HepG2 (cell line): Measurements from ENCODE around the gene DYNLT2B. TPM values are rescaled to one million over a fixed set of nuclear protein-coding genes. Genes with fewer than 3 reads are reported as not detected.

ENCODE experiments used
- ARID2 ChIP-seq: sonication (generic); formaldehyde crosslinking; IDR thresholded peaks from 2 replicates; pipeline ENCODE4 v1.8.1; 2022; ENCODE audit warnings: mild to moderate bottlenecking, missing genetic modification reagents, borderline replicate concordance
- BCL3 ChIP-seq: sonication (generic); formaldehyde crosslinking; IDR thresholded peaks from 2 replicates; pipeline ENCODE4 v1.5.1; 2020; ENCODE audit warnings: mild to moderate bottlenecking, missing genetic modification reagents, moderate library complexity
- ELF4 ChIP-seq: sonication (generic); formaldehyde crosslinking; IDR thresholded peaks from 2 replicates; pipeline ENCODE4 v1.5.0; 2020; ENCODE audit warnings: missing genetic modification reagents, mild to moderate bottlenecking, moderate library complexity, borderline replicate concordance
- NCOA2 ChIP-seq: sonication (generic); formaldehyde crosslinking; IDR thresholded peaks from 2 replicates; pipeline ENCODE4 v1.8.0; 2022; ENCODE audit warnings: inconsistent platforms
- RARG ChIP-seq: sonication (generic); formaldehyde crosslinking; IDR thresholded peaks from 2 replicates; pipeline ENCODE4 v1.4.0; 2020; ENCODE audit warnings: low read depth, mild to moderate bottlenecking, missing genetic modification reagents
- ZBTB3 ChIP-seq: sonication (generic); formaldehyde crosslinking; IDR thresholded peaks from 2 replicates; pipeline ENCODE4 v1.4.0; 2020; ENCODE audit warnings: low read depth, mild to moderate bottlenecking, moderate library complexity, missing genetic modification reagents, borderline replicate concordance
- ZNF276 ChIP-seq: sonication (generic); formaldehyde crosslinking; IDR thresholded peaks from 2 replicates; pipeline ENCODE4 v1.4.0; 2020; ENCODE audit warnings: mild to moderate bottlenecking, low read depth, missing genetic modification reagents
- ZNF317 ChIP-seq: sonication (generic); formaldehyde crosslinking; IDR thresholded peaks from 2 replicates; pipeline ENCODE4 v1.5.0; 2020; ENCODE audit warnings: mild to moderate bottlenecking, missing genetic modification reagents
- ZNF552 ChIP-seq: sonication (generic); formaldehyde crosslinking; IDR thresholded peaks from 2 replicates; pipeline ENCODE4 v1.9.0; 2022; ENCODE audit warnings: missing genetic modification reagents, mild to moderate bottlenecking, borderline replicate concordance
- polyA plus RNA-seq, 8 experiments: library from polyadenylated mRNA; depleted of rRNA in 3 of 8; stranded (reverse) in 7 of 8; unstranded in 1 of 8; fragments of >200 nt; fragmentation: Illumina TruSeq in 4 of 8; extraction: Trizol in 4 of 8; gene quantifications; 2 replicates each; pipeline versions ENCODE4 v1.2.1 to v1.2.3, GENCODE V29; 2011 to 2016; ENCODE audit warnings: low read depth in 4 of 8, missing spikeins in 1 of 8, mixed read lengths in 1 of 8; ENCODE audit not compliant: insufficient read depth in 1 of 8
- total RNA-seq, 5 experiments: library from RNA; depleted of rRNA; stranded (reverse); fragments of >200 nt; fragmentation: Illumina TruSeq; extraction: Trizol; gene quantifications; 2 replicates each; pipeline ENCODE4 v1.2.3, GENCODE V29; 2016; ENCODE audit warnings: low read depth in 1 of 5
- TF ChIP-seq, protein P1 (sequence below): IDR thresholded peaks from 2 replicates; pipeline ENCODE4 v1.4.0; 2020; ENCODE audit warnings: mild to moderate bottlenecking, missing genetic modification reagents
- TF ChIP-seq, protein P2 (sequence below): sonication (generic); formaldehyde crosslinking; IDR thresholded peaks from 2 replicates; pipeline ENCODE4 v1.4.0; 2020; ENCODE audit warnings: missing genetic modification reagents
- TF ChIP-seq, protein P3 (sequence below): sonication (generic); formaldehyde crosslinking; IDR thresholded peaks from 2 replicates; pipeline ENCODE4 v1.4.0; 2020; ENCODE audit warnings: missing genetic modification reagents

DYNLT2B gene
- total and polyA plus RNA-seq, 2 of the 13 experiments (the other 11 are each of a cell fraction or from before 2014, with no cell fraction given), result 4.0 to 7.0 TPM

DNA sequence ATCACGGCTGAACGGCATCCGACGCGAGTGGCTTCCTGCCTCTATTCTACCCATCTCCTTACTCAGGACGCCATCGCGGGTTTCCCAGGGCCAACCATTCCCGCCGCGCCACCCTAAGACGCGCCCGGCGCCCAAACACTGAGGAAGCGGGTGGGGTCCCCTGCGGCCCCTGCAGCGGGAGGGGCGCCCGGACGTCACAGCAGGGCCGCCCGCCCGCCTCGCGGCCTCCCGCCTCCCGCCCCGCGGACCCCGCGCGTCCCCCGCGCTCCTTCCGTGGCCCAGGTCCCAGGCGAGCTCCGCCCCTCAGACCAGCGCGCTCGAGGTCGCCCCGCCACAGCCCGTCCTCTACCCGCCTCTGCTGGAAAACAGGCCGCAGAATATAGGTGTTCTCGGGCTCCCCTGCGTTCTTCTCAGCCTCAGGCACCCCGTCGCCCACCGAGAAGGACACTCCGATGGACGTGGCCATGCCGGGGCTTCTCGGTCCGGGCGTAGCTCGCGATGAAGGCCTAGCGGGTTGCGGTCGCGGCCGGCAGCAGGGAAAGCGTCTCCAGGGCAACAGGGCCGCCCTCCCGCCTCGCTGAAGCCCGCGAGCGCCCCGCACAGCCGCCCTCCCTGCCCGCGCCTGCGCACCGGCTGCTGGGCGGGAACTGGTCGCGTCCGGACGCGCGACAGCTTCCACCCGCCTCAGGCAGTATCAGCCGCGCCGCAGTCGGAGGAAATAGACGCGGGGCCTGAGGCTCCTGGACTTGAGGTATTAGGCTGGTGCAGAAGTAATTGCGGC is at the start of gene DYNLT2B (continued):
- TF ChIP-seq RARG (CRISPR knock-in tag) (no peak), ELF4 (CRISPR knock-in tag) (no peak), BCL3 (CRISPR knock-in tag) (peak; percentile 50; the same call in 1 of the 2 replicates), ARID2 (no peak), ZNF276 (CRISPR knock-in tag) (peak; percentile 84; the same call in 1 of the 2 replicates), ZNF552 (CRISPR knock-in tag) (peak; percentile 52; the same call in 1 of the 2 replicates), NCOA2 (CRISPR knock-in tag) (no peak; the same call in 1 of the 2 replicates), ZNF317 (CRISPR knock-in tag) (no peak), ZBTB3 (CRISPR knock-in tag) (0 out of 2 replicates have a peak, but pooled peaks have one; percentile 25)
- TF ChIP-seq, protein P1, sequence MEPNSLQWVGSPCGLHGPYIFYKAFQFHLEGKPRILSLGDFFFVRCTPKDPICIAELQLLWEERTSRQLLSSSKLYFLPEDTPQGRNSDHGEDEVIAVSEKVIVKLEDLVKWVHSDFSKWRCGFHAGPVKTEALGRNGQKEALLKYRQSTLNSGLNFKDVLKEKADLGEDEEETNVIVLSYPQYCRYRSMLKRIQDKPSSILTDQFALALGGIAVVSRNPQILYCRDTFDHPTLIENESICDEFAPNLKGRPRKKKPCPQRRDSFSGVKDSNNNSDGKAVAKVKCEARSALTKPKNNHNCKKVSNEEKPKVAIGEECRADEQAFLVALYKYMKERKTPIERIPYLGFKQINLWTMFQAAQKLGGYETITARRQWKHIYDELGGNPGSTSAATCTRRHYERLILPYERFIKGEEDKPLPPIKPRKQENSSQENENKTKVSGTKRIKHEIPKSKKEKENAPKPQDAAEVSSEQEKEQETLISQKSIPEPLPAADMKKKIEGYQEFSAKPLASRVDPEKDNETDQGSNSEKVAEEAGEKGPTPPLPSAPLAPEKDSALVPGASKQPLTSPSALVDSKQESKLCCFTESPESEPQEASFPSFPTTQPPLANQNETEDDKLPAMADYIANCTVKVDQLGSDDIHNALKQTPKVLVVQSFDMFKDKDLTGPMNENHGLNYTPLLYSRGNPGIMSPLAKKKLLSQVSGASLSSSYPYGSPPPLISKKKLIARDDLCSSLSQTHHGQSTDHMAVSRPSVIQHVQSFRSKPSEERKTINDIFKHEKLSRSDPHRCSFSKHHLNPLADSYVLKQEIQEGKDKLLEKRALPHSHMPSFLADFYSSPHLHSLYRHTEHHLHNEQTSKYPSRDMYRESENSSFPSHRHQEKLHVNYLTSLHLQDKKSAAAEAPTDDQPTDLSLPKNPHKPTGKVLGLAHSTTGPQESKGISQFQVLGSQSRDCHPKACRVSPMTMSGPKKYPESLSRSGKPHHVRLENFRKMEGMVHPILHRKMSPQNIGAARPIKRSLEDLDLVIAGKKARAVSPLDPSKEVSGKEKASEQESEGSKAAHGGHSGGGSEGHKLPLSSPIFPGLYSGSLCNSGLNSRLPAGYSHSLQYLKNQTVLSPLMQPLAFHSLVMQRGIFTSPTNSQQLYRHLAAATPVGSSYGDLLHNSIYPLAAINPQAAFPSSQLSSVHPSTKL (CRISPR knock-in tag), result 0 out of 2 replicates have a peak, but pooled peaks have one; percentile 3
- TF ChIP-seq, protein P2, sequence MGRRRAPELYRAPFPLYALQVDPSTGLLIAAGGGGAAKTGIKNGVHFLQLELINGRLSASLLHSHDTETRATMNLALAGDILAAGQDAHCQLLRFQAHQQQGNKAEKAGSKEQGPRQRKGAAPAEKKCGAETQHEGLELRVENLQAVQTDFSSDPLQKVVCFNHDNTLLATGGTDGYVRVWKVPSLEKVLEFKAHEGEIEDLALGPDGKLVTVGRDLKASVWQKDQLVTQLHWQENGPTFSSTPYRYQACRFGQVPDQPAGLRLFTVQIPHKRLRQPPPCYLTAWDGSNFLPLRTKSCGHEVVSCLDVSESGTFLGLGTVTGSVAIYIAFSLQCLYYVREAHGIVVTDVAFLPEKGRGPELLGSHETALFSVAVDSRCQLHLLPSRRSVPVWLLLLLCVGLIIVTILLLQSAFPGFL (CRISPR knock-in tag), result no peak
- TF ChIP-seq, protein P3, sequence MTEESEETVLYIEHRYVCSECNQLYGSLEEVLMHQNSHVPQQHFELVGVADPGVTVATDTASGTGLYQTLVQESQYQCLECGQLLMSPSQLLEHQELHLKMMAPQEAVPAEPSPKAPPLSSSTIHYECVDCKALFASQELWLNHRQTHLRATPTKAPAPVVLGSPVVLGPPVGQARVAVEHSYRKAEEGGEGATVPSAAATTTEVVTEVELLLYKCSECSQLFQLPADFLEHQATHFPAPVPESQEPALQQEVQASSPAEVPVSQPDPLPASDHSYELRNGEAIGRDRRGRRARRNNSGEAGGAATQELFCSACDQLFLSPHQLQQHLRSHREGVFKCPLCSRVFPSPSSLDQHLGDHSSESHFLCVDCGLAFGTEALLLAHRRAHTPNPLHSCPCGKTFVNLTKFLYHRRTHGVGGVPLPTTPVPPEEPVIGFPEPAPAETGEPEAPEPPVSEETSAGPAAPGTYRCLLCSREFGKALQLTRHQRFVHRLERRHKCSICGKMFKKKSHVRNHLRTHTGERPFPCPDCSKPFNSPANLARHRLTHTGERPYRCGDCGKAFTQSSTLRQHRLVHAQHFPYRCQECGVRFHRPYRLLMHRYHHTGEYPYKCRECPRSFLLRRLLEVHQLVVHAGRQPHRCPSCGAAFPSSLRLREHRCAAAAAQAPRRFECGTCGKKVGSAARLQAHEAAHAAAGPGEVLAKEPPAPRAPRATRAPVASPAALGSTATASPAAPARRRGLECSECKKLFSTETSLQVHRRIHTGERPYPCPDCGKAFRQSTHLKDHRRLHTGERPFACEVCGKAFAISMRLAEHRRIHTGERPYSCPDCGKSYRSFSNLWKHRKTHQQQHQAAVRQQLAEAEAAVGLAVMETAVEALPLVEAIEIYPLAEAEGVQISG, result peak; percentile 57
